ENCODE measurements around the gene ALOX12. TPM values are rescaled to one million over a fixed set of nuclear protein-coding genes. Genes with fewer than 3 reads are reported as not detected.
"Not testable (repeated sequence)": the region's sequence is repeated elsewhere in the genome, so short reads cannot be mapped to it uniquely, and the experiment has no call there.

Gene ALOX12
- total RNA-seq, 4 donors from 2014 or later = 0.17 TPM; not detected in 3

DNA sequence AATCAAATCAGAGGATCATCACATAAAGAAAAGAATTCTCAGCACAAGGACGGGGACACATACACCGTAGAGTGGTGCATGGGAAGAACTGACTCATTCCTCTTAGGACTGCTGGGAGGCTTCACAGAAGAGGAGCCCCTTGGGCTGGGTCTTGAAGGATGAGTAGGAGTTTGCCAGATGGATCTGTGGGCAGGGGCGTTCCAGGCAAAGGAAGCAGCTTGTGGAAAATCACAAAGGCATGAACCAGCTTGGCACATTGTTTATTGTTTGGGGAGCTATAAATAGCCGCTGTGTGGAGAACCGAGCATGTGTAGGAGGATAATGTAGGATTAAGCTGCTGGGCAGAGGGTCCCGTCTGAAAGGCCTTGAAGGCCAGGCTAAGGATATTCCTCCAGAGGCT, 53.1 kb downstream of the ALOX12 start:
- Histone ChIP-seq H3K36me3 (no peaks in the 10 kb centered on the region), H3K4me1 (peaks cover 15 to 26% (median 20%) of the 10 kb centered on the region in 4 donors), H3K27me3 (peaks cover 0 to 16% (median 8%) of the 10 kb centered on the region in 4 donors), H3K4me3 (no peak overlapping the region), H3K9me3 (no peaks in the 10 kb centered on the region), H3K27ac (replicated peaks in 1 of 4) (no peak overlapping the region)
- intact Hi-C loops (cut with DNase I) = loop anchor here (2.0 kb wide), 1 partner anchor 128 kb away; no protein-coding TSS in a partner anchor
- 75% methylated on average over 6 of the region's 6 CpGs for WGBS
- DNase-seq (ENCODE audit: extremely low spot score) = no peak
- TF ChIP-seq POLR2AphosphoS5 (IDR thresholded peaks at IDR 0.05) = no peak
- TF ChIP-seq, protein P1, sequence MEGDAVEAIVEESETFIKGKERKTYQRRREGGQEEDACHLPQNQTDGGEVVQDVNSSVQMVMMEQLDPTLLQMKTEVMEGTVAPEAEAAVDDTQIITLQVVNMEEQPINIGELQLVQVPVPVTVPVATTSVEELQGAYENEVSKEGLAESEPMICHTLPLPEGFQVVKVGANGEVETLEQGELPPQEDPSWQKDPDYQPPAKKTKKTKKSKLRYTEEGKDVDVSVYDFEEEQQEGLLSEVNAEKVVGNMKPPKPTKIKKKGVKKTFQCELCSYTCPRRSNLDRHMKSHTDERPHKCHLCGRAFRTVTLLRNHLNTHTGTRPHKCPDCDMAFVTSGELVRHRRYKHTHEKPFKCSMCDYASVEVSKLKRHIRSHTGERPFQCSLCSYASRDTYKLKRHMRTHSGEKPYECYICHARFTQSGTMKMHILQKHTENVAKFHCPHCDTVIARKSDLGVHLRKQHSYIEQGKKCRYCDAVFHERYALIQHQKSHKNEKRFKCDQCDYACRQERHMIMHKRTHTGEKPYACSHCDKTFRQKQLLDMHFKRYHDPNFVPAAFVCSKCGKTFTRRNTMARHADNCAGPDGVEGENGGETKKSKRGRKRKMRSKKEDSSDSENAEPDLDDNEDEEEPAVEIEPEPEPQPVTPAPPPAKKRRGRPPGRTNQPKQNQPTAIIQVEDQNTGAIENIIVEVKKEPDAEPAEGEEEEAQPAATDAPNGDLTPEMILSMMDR (IDR thresholded peaks at IDR 0.05) = no peak
- TF ChIP-seq EP300 (IDR thresholded peaks at IDR 0.05) = no peak
- TF ChIP-seq POLR2A (IDR thresholded peaks at IDR 0.05; ENCODE audit: low read depth) = no peak

DNA sequence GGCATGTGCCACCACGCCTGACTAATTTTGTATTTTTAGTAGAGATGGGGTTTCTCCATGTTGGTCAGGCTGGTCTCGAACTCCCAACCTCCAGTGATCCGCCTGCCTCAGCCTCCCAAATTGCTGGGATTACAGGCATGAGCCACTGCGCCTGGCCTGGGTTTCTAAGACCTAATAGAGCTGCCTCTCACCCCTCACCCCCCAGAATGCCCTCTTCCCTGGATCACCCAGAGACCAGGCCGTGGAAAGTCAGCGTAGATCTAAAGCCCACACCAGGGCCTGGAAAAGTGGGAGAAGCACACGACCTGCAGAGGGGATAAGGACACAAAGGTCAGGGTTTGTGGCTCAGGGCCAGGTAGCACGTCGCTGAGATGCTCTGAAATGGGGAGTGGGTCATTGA, 54.7 kb downstream of the ALOX12 start:
- H3K27me3 ChIP-seq; intact Hi-C loops (cut with DNase I); DNase-seq (ENCODE audit: extremely low spot score); H3K36me3 ChIP-seq; H3K9me3 ChIP-seq; H3K27ac ChIP-seq (replicated peaks in 1 of 4); H3K4me3 ChIP-seq: not testable (repeated sequence)
- WGBS = 82% methylated on average over 9 of the region's 9 CpGs
- H3K4me1 ChIP-seq = peaks cover 14 to 22% (median 18%) of the 10 kb centered on the region in 4 donors

DNA sequence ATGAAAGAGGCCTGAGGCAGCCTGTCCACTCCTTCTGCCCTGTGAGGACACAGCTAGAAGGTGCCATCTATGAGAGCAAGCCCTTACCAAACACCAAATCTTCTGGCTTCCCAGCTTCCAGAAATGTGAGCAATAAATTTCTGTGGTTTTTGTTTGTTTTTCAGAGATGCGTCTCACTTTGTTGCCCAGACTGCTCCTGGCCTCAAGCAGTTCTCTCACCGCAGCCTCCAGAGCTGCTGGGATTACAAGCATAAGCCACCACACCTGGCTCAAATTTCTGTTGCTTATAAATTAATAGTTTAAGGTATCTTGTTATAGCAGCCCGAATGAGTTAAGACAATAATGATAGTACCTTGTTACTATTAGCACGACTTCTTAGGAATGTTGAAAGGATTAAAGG, 60.5 kb downstream of the ALOX12 start:
- DNase-seq (ENCODE audit: extremely low spot score) = no peak
- intact Hi-C loops (cut with DNase I) = no loop called here
- TF ChIP-seq, protein P1 (IDR thresholded peaks at IDR 0.05) = no peak
- no peak for TF ChIP-seq POLR2AphosphoS5 (IDR thresholded peaks at IDR 0.05)
- no peak for TF ChIP-seq POLR2A (IDR thresholded peaks at IDR 0.05; ENCODE audit: low read depth)
- TF ChIP-seq EP300 (IDR thresholded peaks at IDR 0.05) = no peak
- no peaks in the 10 kb centered on the region for H3K9me3 ChIP-seq
- 90% methylated on average over 4 of the region's 4 CpGs for WGBS
- no peaks in the 10 kb centered on the region for H3K36me3 ChIP-seq
- peaks cover 0 to 10% (median 0%) of the 10 kb centered on the region in 4 donors for H3K27me3 ChIP-seq
- no peak overlapping the region for H3K27ac ChIP-seq (replicated peaks in 1 of 4)
- peaks cover 0 to 4% (median 0%) of the 10 kb centered on the region in 4 donors for H3K4me1 ChIP-seq
- H3K4me3 ChIP-seq = no peak overlapping the region

DNA sequence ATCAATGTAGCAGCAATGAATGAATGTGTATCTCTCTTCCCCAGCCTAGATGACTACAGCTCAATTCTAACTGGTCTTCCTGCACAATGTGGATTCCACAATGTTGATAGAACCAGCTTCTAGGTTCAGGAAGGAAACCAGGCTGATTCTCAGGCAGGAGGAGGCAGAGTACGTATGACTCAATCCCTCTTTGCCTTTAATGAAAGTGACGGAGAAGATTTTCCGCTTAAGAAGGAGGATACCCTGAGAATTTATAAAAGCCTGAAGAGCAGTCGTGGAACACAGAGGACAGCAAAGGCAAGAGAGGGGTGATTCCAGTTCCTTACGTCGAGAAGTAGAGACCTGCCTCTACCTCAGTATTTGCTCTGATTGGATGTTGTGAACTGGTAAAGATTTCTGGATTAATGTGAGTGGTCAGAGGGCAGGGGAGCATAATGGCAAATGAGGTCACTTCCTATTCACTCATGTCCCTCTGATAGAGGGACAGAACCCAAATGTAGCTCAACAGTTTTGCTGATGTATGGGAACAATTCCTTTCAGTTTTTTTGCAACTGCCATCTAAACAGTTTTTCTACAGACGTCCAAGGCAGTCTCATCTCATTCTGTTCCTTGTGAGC, 63.1 kb downstream of the ALOX12 start:
- Histone ChIP-seq H3K36me3 (no peaks in the 10 kb centered on the region), H3K27ac (replicated peaks in 1 of 4) (no peak overlapping the region), H3K27me3 (peaks cover 0 to 20% (median 0%) of the 10 kb centered on the region in 4 donors), H3K4me3 (no peak overlapping the region), H3K9me3 (no peaks in the 10 kb centered on the region), H3K4me1 (no peaks in the 10 kb centered on the region)
- no peak for TF ChIP-seq EP300 (IDR thresholded peaks at IDR 0.05)
- no peak for TF ChIP-seq POLR2AphosphoS5 (IDR thresholded peaks at IDR 0.05)
- TF ChIP-seq, protein P1 (IDR thresholded peaks at IDR 0.05) = no peak
- TF ChIP-seq POLR2A (IDR thresholded peaks at IDR 0.05; ENCODE audit: low read depth) = no peak
- DNase-seq (ENCODE audit: extremely low spot score) = no peak
- intact Hi-C loops (cut with DNase I) = no loop called here
- 54% methylated on average over 7 of the region's 7 CpGs for WGBS

Small RNA genes lying within 50 kb of the gene (small RNA-seq; reads per million reads assigned to genes)
- 0 reads per million in 3 donors for gene AC120057.1

Other genes with a start within 250 kb of the ALOX12 start
- 10 to 100 TPM; 11.1 to 35.3 (median 15.9) TPM for gene XAF1, start 240.0 kb upstream of the ALOX12 start, total RNA-seq
- gene FBXO39, start 219.8 kb upstream of the ALOX12 start, total RNA-seq = under 1 TPM in 2 of 4 donors, not detected in 2; 0.33 to 0.83 TPM
- not detected for gene TEKT1, start 164.3 kb upstream of the ALOX12 start, total RNA-seq
- gene RNASEK, start 16.6 kb downstream of the ALOX12 start, total RNA-seq = 100 to 1,000 TPM in 3 of 4 donors, 10 to 100 TPM in 1; 84.7 to 204 (median 172) TPM
- gene BCL6B, start 27.0 kb downstream of the ALOX12 start, total RNA-seq = 1 to 10 TPM in 3 of 4 donors, under 1 TPM in 1; 0.83 to 5.0 (median 3.2) TPM
- 1 to 10 TPM in 1 of 4 donors, under 1 TPM in 3; 0.19 to 1.2 (median 0.65) TPM for gene SLC16A13, start 40.0 kb downstream of the ALOX12 start, total RNA-seq
- gene SLC16A11, start 48.0 kb downstream of the ALOX12 start, total RNA-seq = under 1 TPM in 3 of 4 donors, not detected in 1; 0.17 to 0.99 (median 0.26) TPM
- 10 to 100 TPM in 3 of 4 donors, 1 to 10 TPM in 1; 3.0 to 14.0 (median 13.1) TPM for gene CLEC10A, start 84.2 kb downstream of the ALOX12 start, total RNA-seq
- gene ASGR2, start 118.8 kb downstream of the ALOX12 start, total RNA-seq = 1 to 10 TPM in 1 of 4 donors, under 1 TPM in 2, not detected in 1; 0.32 to 1.5 (median 0.42) TPM
- gene ASGR1, start 183.3 kb downstream of the ALOX12 start, total RNA-seq = 1 to 10 TPM in 1 of 4 donors, under 1 TPM in 1, not detected in 2; 0.52 to 2.5 TPM
- gene DLG4, start 223.8 kb downstream of the ALOX12 start, total RNA-seq = 10 to 100 TPM; 12.3 to 21.4 (median 16.5) TPM
- gene ACADVL, start 223.9 kb downstream of the ALOX12 start, total RNA-seq = 100 to 1,000 TPM; 250 to 662 (median 544) TPM
- 10 to 100 TPM; 34.5 to 55.5 (median 43.7) TPM for gene DVL2, start 238.5 kb downstream of the ALOX12 start, total RNA-seq
- gene PHF23, start 243.4 kb downstream of the ALOX12 start, total RNA-seq = 10 to 100 TPM; 21.6 to 38.1 (median 24.8) TPM
- 100 to 1,000 TPM; 360 to 524 (median 408) TPM for gene GABARAP, start 246.4 kb downstream of the ALOX12 start, total RNA-seq

All from esophagus muscularis mucosa (tissue), 4 donors.